SJSA1 (cell line): Measurements from ENCODE around the gene SLC9C2. TPM values are rescaled to one million over a fixed set of nuclear protein-coding genes. Genes with fewer than 3 reads are reported as not detected.
"Not testable (repeated sequence)": the region's sequence is repeated elsewhere in the genome, so short reads cannot be mapped to it uniquely, and the experiment has no call there.

Source experiments
- DNase-seq, 2 experiments: peaks; one replicate each; pipeline ENCODE4 v3.0.0-alpha.2; 2015 to 2020; ENCODE audit warnings: low spot score in 2 of 2, low read depth in 1 of 2
- H3K27ac ChIP-seq: fragments of 250-450 bp; sonication (Bioruptor Pico); 2 replicates; pipeline ENCODE4 v1.5.1; 2020; ENCODE audit warnings: mild to moderate bottlenecking, moderate library complexity
- H3K27me3 ChIP-seq: fragments of 250-450 bp; sonication (Bioruptor Pico); replicated peaks from 2 replicates; pipeline ENCODE4 v1.5.1; 2020; ENCODE audit warnings: mild to moderate bottlenecking, moderate library complexity
- H3K36me3 ChIP-seq: fragments of 250-450 bp; sonication (Bioruptor Pico); 2 replicates; pipeline ENCODE4 v1.5.1; 2020; ENCODE audit warnings: mild to moderate bottlenecking
- H3K4me1 ChIP-seq: fragments of 250-450 bp; sonication (Bioruptor Pico); replicated peaks from 2 replicates; pipeline ENCODE4 v1.6.1; 2021; ENCODE audit warnings: mild to moderate bottlenecking
- H3K4me3 ChIP-seq: fragments of 250-450 bp; sonication (Bioruptor Pico); 2 replicates; pipeline ENCODE4 v1.5.1; 2020; ENCODE audit warnings: mild to moderate bottlenecking
- H3K9me3 ChIP-seq: fragments of 250-450 bp; sonication (Bioruptor Pico); replicated peaks from 2 replicates; pipeline ENCODE4 v1.5.1; 2020; ENCODE audit warnings: mild to moderate bottlenecking
- total RNA-seq: library from RNA; depleted of rRNA; stranded (reverse); fragments of >200 nt; shearing (Covaris generic); gene quantifications from 2 replicates; pipeline ENCODE4 v1.2.3, GENCODE V29; 2014; rRNA removed

SLC9C2 gene
- total RNA-seq, 1 experiment from 2014 or later, result not detected

GRCh38 chr1:173464185-173464584 is 138.7 kb downstream of the SLC9C2 start:
- peaks cover 15% of the 10 kb centered on the region for H3K36me3 ChIP-seq
- not testable (repeated sequence) for DNase-seq, H3K4me1 ChIP-seq, H3K27me3 ChIP-seq, H3K27ac ChIP-seq, H3K4me3 ChIP-seq, H3K9me3 ChIP-seq

- DNase-seq, H3K27ac ChIP-seq, H3K4me3 ChIP-seq: not testable (repeated sequence)
Measured at GRCh38 chr1:173462666-173463065, 140.2 kb downstream of the SLC9C2 start.

GRCh38 chr1:173459885-173460284 is 143.0 kb downstream of the SLC9C2 start:
- Histone ChIP-seq H3K27me3 (no peaks in the 10 kb centered on the region), H3K36me3 (peaks cover 15% of the 10 kb centered on the region), H3K4me3 (no peak overlapping the region), H3K9me3 (no peaks in the 10 kb centered on the region; the same call in 1 of the 2 replicates), H3K27ac (no peak overlapping the region), H3K4me1 (peaks cover under 1% of the 10 kb centered on the region)
- DNase-seq, result no peak

More at GRCh38 chr1:173462666-173463065, 140.2 kb downstream of the SLC9C2 start:
- H3K9me3 ChIP-seq, H3K4me1 ChIP-seq, H3K27me3 ChIP-seq: not testable (repeated sequence)
- peaks cover 15% of the 10 kb centered on the region for H3K36me3 ChIP-seq

- Histone ChIP-seq H3K4me3 (no peak overlapping the region), H3K27me3 (no peaks in the 10 kb centered on the region), H3K4me1 (peaks cover 18% of the 10 kb centered on the region), H3K27ac (no peak overlapping the region), H3K9me3 (no peaks in the 10 kb centered on the region), H3K36me3 (peaks cover 3% of the 10 kb centered on the region; the same call in 1 of the 2 replicates)
- no peak for DNase-seq
Measured at GRCh38 chr1:173454966-173455524, 147.8 kb downstream of the SLC9C2 start.

- H3K4me3 ChIP-seq, result no peak overlapping the region
- H3K27ac ChIP-seq, result peak overlapping the region; percentile 79
- peak in 1 of 2 experiments; percentile 69 for DNase-seq
- H3K36me3 ChIP-seq, result no peaks in the 10 kb centered on the region
- no peaks in the 10 kb centered on the region for H3K27me3 ChIP-seq
- H3K9me3 ChIP-seq, result no peaks in the 10 kb centered on the region
- peaks cover 24% of the 10 kb centered on the region for H3K4me1 ChIP-seq
Measured at GRCh38 chr1:173453982-173454381, 148.9 kb downstream of the SLC9C2 start.

- Histone ChIP-seq H3K4me3 (no peak overlapping the region), H3K27ac (no peak overlapping the region), H3K9me3 (no peaks in the 10 kb centered on the region), H3K4me1 (peaks cover 24% of the 10 kb centered on the region), H3K36me3 (no peaks in the 10 kb centered on the region), H3K27me3 (no peaks in the 10 kb centered on the region)
- DNase-seq, result no peak
Measured at GRCh38 chr1:173451981-173452380, 150.9 kb downstream of the SLC9C2 start.

Other genes starting within 250 kb of the SLC9C2 start
- 282 and 448 TPM in 2 replicates for gene PRDX6, start 125.7 kb downstream of the SLC9C2 start, total RNA-seq
- gene TEX50, start 32.3 kb upstream of the SLC9C2 start, total RNA-seq, result not detected in 2 replicates
- gene ANKRD45, start 66.8 kb upstream of the SLC9C2 start, total RNA-seq, result not detected in 2 replicates
- gene KLHL20, start 111.9 kb upstream of the SLC9C2 start, total RNA-seq, result 26.3 and 29.9 TPM in 2 replicates
- gene DARS2, start 221.6 kb upstream of the SLC9C2 start, total RNA-seq, result 24.5 and 32.4 TPM in 2 replicates
- 37.8 and 56.2 TPM in 2 replicates for gene CENPL, start 221.8 kb upstream of the SLC9C2 start, total RNA-seq